HL-60 (cell line): ENCODE measurements around the gene NT5C1A.
A peak's percentile ranks its signal among the peaks of the same experiment; 100 is the strongest.

Source experiments
- DNase-seq, 2 experiments: peaks; one replicate each; pipeline ENCODE4 v3.0.0-alpha.2; 2010 to 2020; ENCODE audit warnings: low read depth in 1 of 2, low spot score in 1 of 2
- H3K27ac ChIP-seq: fragments of 250-450 bp; sonication (Bioruptor Pico); replicated peaks from 2 replicates; pipeline ENCODE4 v1.5.1; 2020; ENCODE audit warnings: mild to moderate bottlenecking, moderate library complexity
- H3K27me3 ChIP-seq: fragments of 250-450 bp; sonication (Bioruptor Pico); 2 replicates; pipeline ENCODE4 v1.5.1; 2021; ENCODE audit warnings: mild to moderate bottlenecking, moderate library complexity; ENCODE audit not compliant: insufficient read depth, poor library complexity, severe bottlenecking
- H3K4me3 ChIP-seq: replicated peaks from 2 replicates; pipeline ENCODE4 v1.5.1; 2011; ENCODE audit warnings: mild to moderate bottlenecking, control low read depth, low read length; ENCODE audit not compliant: insufficient read depth
- CTCF ChIP-seq: IDR thresholded peaks from one replicate; pipeline ENCODE4 v1.5.1; 2011; ENCODE audit warnings: low read length, control low read depth, inconsistent platforms; ENCODE audit not compliant: insufficient read depth
- GABPA ChIP-seq: IDR thresholded peaks from 2 replicates; pipeline ENCODE4 v1.6.1; 2012; ENCODE audit warnings: low read depth
- POLR2AphosphoS5 ChIP-seq: IDR thresholded peaks from 2 replicates; pipeline ENCODE4 v1.6.1; 2012; ENCODE audit warnings: low read depth
- REST ChIP-seq: IDR thresholded peaks from 2 replicates; pipeline ENCODE4 v1.6.1; 2012; ENCODE audit warnings: low read depth; ENCODE audit not compliant: insufficient replicate concordance
- SPI1 ChIP-seq: IDR thresholded peaks from 2 replicates; pipeline ENCODE4 v1.6.1; 2012; ENCODE audit warnings: low read depth, mild to moderate bottlenecking, borderline replicate concordance

NT5C1A gene

DNA sequence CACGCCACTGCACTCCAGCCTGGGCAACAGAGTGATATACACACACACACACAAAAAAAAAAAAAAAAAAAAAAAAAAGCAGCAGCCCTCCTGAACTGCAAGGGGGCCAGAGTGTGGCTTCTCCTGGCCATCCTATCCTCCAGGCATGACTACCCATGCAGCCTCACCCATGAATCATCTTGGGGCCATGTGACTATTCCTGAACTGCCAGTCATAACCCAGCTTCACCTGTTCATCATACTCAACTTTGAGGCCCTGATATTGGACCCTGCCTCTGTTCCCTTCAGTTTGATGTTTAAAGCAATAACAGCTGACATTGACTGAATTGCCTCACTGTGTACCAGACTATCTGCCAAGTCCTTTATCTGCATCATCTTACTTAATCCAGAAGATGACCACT is 22.1 kb upstream of the NT5C1A start:
- TF ChIP-seq CTCF (no peak), POLR2AphosphoS5 (no peak), GABPA (no peak), REST (no peak), SPI1 (no peak)
- H3K27me3 ChIP-seq = peaks cover 45% of the 10 kb centered on the region
- H3K4me3 ChIP-seq = no peak overlapping the region
- H3K27ac ChIP-seq = no peak overlapping the region
- DNase-seq = no peak

- Histone ChIP-seq H3K27me3 (peaks cover 52% of the 10 kb centered on the region), H3K4me3 (no peak overlapping the region), H3K27ac (no peak overlapping the region)
- TF ChIP-seq GABPA (no peak), CTCF (no peak), SPI1 (no peak), REST (no peak), POLR2AphosphoS5 (no peak)
- no peak for DNase-seq
These were observed 20.5 kb upstream of the NT5C1A start for GRCh38 chr1:39692152-39693074.

GRCh38 chr1:39691383-39692151 is 19.7 kb upstream of the NT5C1A start, which contains the start of gene HPCAL4:
Gene HPCAL4, minus strand, starts transcription at chr1:39691433. Its CDS starts 6,830 bp downstream, at chr1:39684603.
- Histone ChIP-seq H3K4me3 (no peak within 1 kb of the TSS), H3K27me3 (peaks cover 52% of the 10 kb centered on the region), H3K27ac (no peak within 1 kb of the TSS)
- DNase-seq = peak in 1 of 2 experiments; percentile 37
- no peak for TF ChIP-seq CTCF
- TF ChIP-seq SPI1 = no peak
- no peak for TF ChIP-seq GABPA
- no peak for TF ChIP-seq POLR2AphosphoS5
- TF ChIP-seq REST = peak; percentile 76
